AG04449 (cell line): ENCODE measurements around the gene CD44.

Source experiments
- CTCF ChIA-PET: fragments of 350-600 bp; formaldehyde crosslinking; extraction: SDS; loops from one replicate; lab custom pipeline; 2021; ENCODE audit warnings: antibody characterized with exemption; lab: Yijun Ruan, JAX
- POLR2A ChIA-PET: fragments of 400-600, 350-600 bp; formaldehyde crosslinking; extraction: SDS; loops from one replicate; lab custom pipeline; 2020; ENCODE audit warnings: antibody characterized with exemption, inconsistent platforms; lab: Yijun Ruan, JAX
- DNase-seq: peaks from one replicate; pipeline ENCODE4 v3.0.0-alpha.2; 2010; ENCODE audit warnings: low read depth, low spot score
- H3K4me3 ChIP-seq: 2 replicates; pipeline ENCODE4 v1.5.1; 2011; ENCODE audit warnings: low read depth, mild to moderate bottlenecking, control low read depth, low read length
- TF ChIP-seq, protein P1 (sequence below): IDR thresholded peaks from one replicate; pipeline ENCODE4 v1.5.1; 2011; ENCODE audit warnings: mild to moderate bottlenecking, moderate library complexity, low read length, control low read depth, inconsistent platforms; ENCODE audit not compliant: insufficient read depth; ENCODE audit errors: missing control alignments

CD44 gene

DNA sequence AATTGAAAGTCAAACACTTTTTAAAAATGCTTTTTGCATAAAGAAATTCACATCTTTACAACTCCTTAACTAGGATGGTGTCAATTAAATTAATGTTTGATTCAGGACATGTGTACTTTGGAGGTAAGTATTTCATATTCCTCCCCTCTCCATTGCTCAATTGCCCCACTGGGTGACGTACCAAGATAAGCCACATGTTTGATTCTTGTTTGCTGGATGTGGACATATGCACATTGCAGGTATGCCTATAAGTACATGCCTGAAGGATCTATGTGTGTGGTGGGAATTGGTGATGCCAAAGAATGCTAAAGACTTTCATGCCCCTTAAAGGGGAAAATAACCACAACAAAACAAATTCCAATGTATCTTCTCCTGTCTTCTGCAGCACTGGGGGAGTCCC, 5.8 kb downstream of the CD44 start:
- no peak overlapping the region for H3K4me3 ChIP-seq
- ChIA-PET POLR2A (interaction anchor here (1.4 kb wide), 1 partner anchor 14 kb away, joined by 3 read pairs; no protein-coding TSS in a partner anchor), CTCF (no interaction called here)
- DNase-seq, result no peak
- TF ChIP-seq, protein P1, sequence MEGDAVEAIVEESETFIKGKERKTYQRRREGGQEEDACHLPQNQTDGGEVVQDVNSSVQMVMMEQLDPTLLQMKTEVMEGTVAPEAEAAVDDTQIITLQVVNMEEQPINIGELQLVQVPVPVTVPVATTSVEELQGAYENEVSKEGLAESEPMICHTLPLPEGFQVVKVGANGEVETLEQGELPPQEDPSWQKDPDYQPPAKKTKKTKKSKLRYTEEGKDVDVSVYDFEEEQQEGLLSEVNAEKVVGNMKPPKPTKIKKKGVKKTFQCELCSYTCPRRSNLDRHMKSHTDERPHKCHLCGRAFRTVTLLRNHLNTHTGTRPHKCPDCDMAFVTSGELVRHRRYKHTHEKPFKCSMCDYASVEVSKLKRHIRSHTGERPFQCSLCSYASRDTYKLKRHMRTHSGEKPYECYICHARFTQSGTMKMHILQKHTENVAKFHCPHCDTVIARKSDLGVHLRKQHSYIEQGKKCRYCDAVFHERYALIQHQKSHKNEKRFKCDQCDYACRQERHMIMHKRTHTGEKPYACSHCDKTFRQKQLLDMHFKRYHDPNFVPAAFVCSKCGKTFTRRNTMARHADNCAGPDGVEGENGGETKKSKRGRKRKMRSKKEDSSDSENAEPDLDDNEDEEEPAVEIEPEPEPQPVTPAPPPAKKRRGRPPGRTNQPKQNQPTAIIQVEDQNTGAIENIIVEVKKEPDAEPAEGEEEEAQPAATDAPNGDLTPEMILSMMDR, result no peak

- ChIA-PET CTCF (interaction anchor here (0.6 to 2.4 kb wide), 5 partner anchors 10 to 219 kb away, joined by 3 to 9 read pairs (median 5); no protein-coding TSS in a partner anchor), POLR2A (interaction anchor here (0.6 to 1.4 kb wide), 4 partner anchors 8 to 222 kb away, joined by 3 read pairs; no protein-coding TSS in a partner anchor)
- TF ChIP-seq, protein P1, result no peak
- DNase-seq, result no peak
- H3K4me3 ChIP-seq, result no peak overlapping the region
Measured at GRCh38 chr11:35145271-35145670, 6.3 kb downstream of the CD44 start.

- POLR2A ChIA-PET, result interaction anchor here (0.6 to 1.4 kb wide), 6 partner anchors 9 to 230 kb away, joined by 3 to 4 read pairs (median 3); no protein-coding TSS in a partner anchor
- CTCF ChIA-PET, result interaction anchor here (1.1 to 2.4 kb wide), 6 partner anchors 10 to 246 kb away, joined by 3 to 9 read pairs (median 5); no protein-coding TSS in a partner anchor
- no peak for DNase-seq
- TF ChIP-seq, protein P1, result no peak
- no peak overlapping the region for H3K4me3 ChIP-seq
Measured at GRCh38 chr11:35146074-35146521, 7.1 kb downstream of the CD44 start.

- DNase-seq, result no peak
- CTCF ChIA-PET, result interaction anchor here (1.1 to 2.4 kb wide), 4 partner anchors 9 to 245 kb away, joined by 3 to 9 read pairs (median 5); no protein-coding TSS in a partner anchor
- POLR2A ChIA-PET, result interaction anchor here (1.0 kb wide), 1 partner anchor 231 kb away, joined by 4 read pairs; no protein-coding TSS in a partner anchor
- TF ChIP-seq, protein P1, result no peak
- no peak overlapping the region for H3K4me3 ChIP-seq
Measured at GRCh38 chr11:35146711-35147110, 7.7 kb downstream of the CD44 start.

- TF ChIP-seq, protein P1, result no peak
- ChIA-PET POLR2A (interaction anchor here (1.0 kb wide), 1 partner anchor 232 kb away, joined by 4 read pairs; no protein-coding TSS in a partner anchor), CTCF (interaction anchor here (1.1 to 2.4 kb wide), 4 partner anchors 8 to 244 kb away, joined by 3 to 9 read pairs (median 5); no protein-coding TSS in a partner anchor)
- no peak for DNase-seq
- no peak overlapping the region for H3K4me3 ChIP-seq
Measured at GRCh38 chr11:35147235-35147634, 8.3 kb downstream of the CD44 start.

GRCh38 chr11:35148163-35148837, 9.3 kb downstream of the CD44 start:
- CTCF ChIA-PET, result interaction anchor here (0.9 to 2.3 kb wide), 3 partner anchors 15 to 244 kb away, joined by 3 to 7 read pairs (median 3); no protein-coding TSS in a partner anchor
- no peak overlapping the region for H3K4me3 ChIP-seq
- POLR2A ChIA-PET, result no interaction called here
- TF ChIP-seq, protein P1, result no peak
- no peak for DNase-seq
